ENCODE results near the gene STING1.

GRCh38 chr5:139481580-139482049 lies 943 bp downstream of the STING1 start:
- no peak for TF ChIP-seq CTCF (IDR thresholded peaks at IDR 0.05)
- TF ChIP-seq POLR2A (IDR thresholded peaks at IDR 0.05): no peak

Data from testis (tissue), 2 donors.